HG03097 (cell line): ENCODE data around the gene LCE5A.
"Not testable (repeated sequence)": the region's sequence is repeated elsewhere in the genome, so short reads cannot be mapped to it uniquely, and the experiment has no call there.

Experiments used
- ATAC-seq: cut with Tn5 transposase; IDR thresholded peaks from one replicate; pipeline ENCODE4 v1.9.1; 2021; ENCODE audit not compliant: unreplicated experiment, low FRiP score

Gene LCE5A

GRCh38 chr1:152510503-152510902 lies at the start of gene LCE5A:
TSS of gene LCE5A (plus strand) at chr1:152510803. CDS start at chr1:152511535, 732 bp downstream.
- no peak for ATAC-seq

GRCh38 chr1:152461544-152461943 lies 49.1 kb upstream of the LCE5A start:
- no peak for ATAC-seq

- ATAC-seq: no peak
Observed at GRCh38 chr1:152462636-152463035, 48.0 kb upstream of the LCE5A start.

GRCh38 chr1:152466217-152466616 lies 44.4 kb upstream of the LCE5A start:
- no peak for ATAC-seq

GRCh38 chr1:152473887-152474537 lies 36.6 kb upstream of the LCE5A start:
- no peak for ATAC-seq

- ATAC-seq: no peak
Observed at GRCh38 chr1:152479792-152480595, 30.6 kb upstream of the LCE5A start.

GRCh38 chr1:152481869-152482664 lies 28.5 kb upstream of the LCE5A start:
- ATAC-seq: no peak

- ATAC-seq: no peak
Observed at GRCh38 chr1:152486400-152487006, 24.1 kb upstream of the LCE5A start.

- no peak for ATAC-seq
Observed at GRCh38 chr1:152487871-152488270, 22.7 kb upstream of the LCE5A start.

GRCh38 chr1:152491537-152491936 lies 19.1 kb upstream of the LCE5A start:
- not testable (repeated sequence) for ATAC-seq

GRCh38 chr1:152495066-152495675 lies 15.4 kb upstream of the LCE5A start:
- ATAC-seq: no peak

- ATAC-seq: no peak
Observed at GRCh38 chr1:152497273-152497672, 13.3 kb upstream of the LCE5A start.

GRCh38 chr1:152501704-152502103 lies 8.9 kb upstream of the LCE5A start:
- ATAC-seq: no peak

- no peak for ATAC-seq
Observed at GRCh38 chr1:152502496-152503180, 8.0 kb upstream of the LCE5A start.

GRCh38 chr1:152505083-152505482 lies 5.5 kb upstream of the LCE5A start:
- ATAC-seq: no peak

GRCh38 chr1:152506899-152507498 lies 3.6 kb upstream of the LCE5A start:
- no peak for ATAC-seq

GRCh38 chr1:152511596-152511995 lies 993 bp downstream of the LCE5A start:
- ATAC-seq: no peak

- no peak for ATAC-seq
Observed at GRCh38 chr1:152513081-152513480, 2.5 kb downstream of the LCE5A start.

- ATAC-seq: no peak
Observed at GRCh38 chr1:152514715-152515433, 4.3 kb downstream of the LCE5A start.
